ENCODE results near the gene NF2. TPM values are rescaled to one million over a fixed set of nuclear protein-coding genes. Genes with fewer than 3 reads are reported as not detected.
A peak's percentile ranks its signal among the peaks of the same experiment; 100 is the strongest.

The NF2 gene
- total RNA-seq, 4 donors from 2014 or later = 30.5 to 82.5 (median 36.6) TPM

GRCh38 chr22:29712119-29712518 is 108.7 kb downstream of the NF2 start:
- no peaks in the 10 kb centered on the region for H3K36me3 ChIP-seq
- no peaks in the 10 kb centered on the region for H3K4me1 ChIP-seq
- no peaks in the 10 kb centered on the region for H3K9me3 ChIP-seq
- no peaks in the 10 kb centered on the region for H3K27me3 ChIP-seq
- no peak for DNase-seq
- H3K4me3 ChIP-seq = no peak overlapping the region
- no peak overlapping the region for H3K27ac ChIP-seq
- TF ChIP-seq POLR2A (IDR thresholded peaks at IDR 0.05) = no peak
- TF ChIP-seq CTCF (IDR thresholded peaks at IDR 0.05) = no peak

GRCh38 chr22:29713156-29713727 is 109.8 kb downstream of the NF2 start:
- H3K9me3 ChIP-seq = no peaks in the 10 kb centered on the region
- no peaks in the 10 kb centered on the region for H3K36me3 ChIP-seq
- H3K4me3 ChIP-seq = no peak overlapping the region
- no peak overlapping the region for H3K27ac ChIP-seq
- no peaks in the 10 kb centered on the region for H3K4me1 ChIP-seq
- TF ChIP-seq POLR2A (IDR thresholded peaks at IDR 0.05) = no peak
- TF ChIP-seq CTCF (IDR thresholded peaks at IDR 0.05) = no peak
- H3K27me3 ChIP-seq = no peaks in the 10 kb centered on the region
- no peak for DNase-seq

- Histone ChIP-seq H3K27ac (no peak overlapping the region), H3K9me3 (no peaks in the 10 kb centered on the region), H3K4me1 (peaks cover 0 to 6% (median under 1%) of the 10 kb centered on the region in 4 donors), H3K4me3 (no peak overlapping the region), H3K27me3 (peaks cover 0 to 5% of the 10 kb centered on the region in 2 donors), H3K36me3 (no peaks in the 10 kb centered on the region)
- TF ChIP-seq POLR2A (IDR thresholded peaks at IDR 0.05) (no peak), CTCF (IDR thresholded peaks at IDR 0.05) (no peak)
- DNase-seq = no peak
Observed at GRCh38 chr22:29715240-29715639, 111.8 kb downstream of the NF2 start.

GRCh38 chr22:29715705-29716104 is 112.3 kb downstream of the NF2 start:
- peaks cover 0 to 10% of the 10 kb centered on the region in 2 donors for H3K27me3 ChIP-seq
- no peaks in the 10 kb centered on the region for H3K36me3 ChIP-seq
- no peaks in the 10 kb centered on the region for H3K9me3 ChIP-seq
- no peak for DNase-seq
- no peak overlapping the region for H3K27ac ChIP-seq
- TF ChIP-seq CTCF (IDR thresholded peaks at IDR 0.05) (no peak), POLR2A (IDR thresholded peaks at IDR 0.05) (no peak)
- H3K4me3 ChIP-seq = no peak overlapping the region
- peaks cover 0 to 11% (median 3%) of the 10 kb centered on the region in 4 donors for H3K4me1 ChIP-seq

- peaks cover 0 to 16% of the 10 kb centered on the region in 2 donors for H3K27me3 ChIP-seq
- no peak for TF ChIP-seq POLR2A (IDR thresholded peaks at IDR 0.05)
- no peak for TF ChIP-seq CTCF (IDR thresholded peaks at IDR 0.05)
- peak in 1 of 3 donors; percentile 58 for DNase-seq
- H3K4me3 ChIP-seq = no peak overlapping the region
- H3K27ac ChIP-seq = no peak overlapping the region
- no peaks in the 10 kb centered on the region for H3K9me3 ChIP-seq
- peaks cover 0 to 12% (median 5%) of the 10 kb centered on the region in 4 donors for H3K4me1 ChIP-seq
- H3K36me3 ChIP-seq = no peaks in the 10 kb centered on the region
Observed at GRCh38 chr22:29716814-29717545, 113.5 kb downstream of the NF2 start.

Data from Peyer's patch (tissue), 4 donors.